HepG2 (cell line): Measurements from ENCODE around the gene ARL16. TPM values are rescaled to one million over a fixed set of nuclear protein-coding genes. Genes with fewer than 3 reads are reported as not detected.

Experiments
- IKZF4 ChIP-seq: sonication (generic); formaldehyde crosslinking; IDR thresholded peaks from 2 replicates; pipeline ENCODE4 v1.5.1; 2020; ENCODE audit warnings: borderline replicate concordance, mild to moderate bottlenecking, low read depth, missing genetic modification reagents; ENCODE audit errors: not compliant biosample characterization
- IRX3 ChIP-seq: sonication (generic); formaldehyde crosslinking; IDR thresholded peaks from 2 replicates; pipeline ENCODE4 v1.8.1; 2023; ENCODE audit warnings: mild to moderate bottlenecking, low read depth, missing genetic modification reagents, borderline replicate concordance
- KLF12 ChIP-seq: sonication (generic); formaldehyde crosslinking; IDR thresholded peaks from 2 replicates; pipeline ENCODE4 v1.4.0; 2020; ENCODE audit warnings: missing genetic modification reagents, borderline replicate concordance
- NPAS2 ChIP-seq: sonication (generic); formaldehyde crosslinking; IDR thresholded peaks from 2 replicates; pipeline ENCODE4 v1.8.0; 2022; ENCODE audit warnings: mild to moderate bottlenecking, missing genetic modification reagents, borderline replicate concordance
- PRDM15 ChIP-seq: sonication (generic); formaldehyde crosslinking; IDR thresholded peaks from 2 replicates; pipeline ENCODE4 v1.4.0; 2020; ENCODE audit warnings: missing genetic modification reagents
- RARG ChIP-seq: sonication (generic); formaldehyde crosslinking; IDR thresholded peaks from 2 replicates; pipeline ENCODE4 v1.4.0; 2020; ENCODE audit warnings: low read depth, mild to moderate bottlenecking, missing genetic modification reagents
- SATB2 ChIP-seq: sonication (generic); formaldehyde crosslinking; IDR thresholded peaks from 2 replicates; pipeline ENCODE4 v1.5.0; 2020; ENCODE audit warnings: missing genetic modification reagents
- SCMH1 ChIP-seq: sonication (generic); formaldehyde crosslinking; IDR thresholded peaks from 2 replicates; pipeline ENCODE4 v1.9.0; 2021; ENCODE audit warnings: missing genetic modification reagents, mild to moderate bottlenecking, borderline replicate concordance
- SMAD3 ChIP-seq: sonication (generic); formaldehyde crosslinking; IDR thresholded peaks from 2 replicates; pipeline ENCODE4 v1.4.0; 2020; ENCODE audit warnings: missing genetic modification reagents
- SNAI1 ChIP-seq: sonication (generic); formaldehyde crosslinking; IDR thresholded peaks from 2 replicates; pipeline ENCODE4 v1.5.0; 2020; ENCODE audit warnings: mild to moderate bottlenecking, missing genetic modification reagents, borderline replicate concordance
- SP140L ChIP-seq: sonication (generic); formaldehyde crosslinking; IDR thresholded peaks from 2 replicates; pipeline ENCODE4 v1.4.0; 2020; ENCODE audit warnings: missing genetic modification reagents, borderline replicate concordance
- ZBTB1 ChIP-seq: sonication (generic); formaldehyde crosslinking; IDR thresholded peaks from 2 replicates; pipeline ENCODE4 v1.4.0; 2020; ENCODE audit warnings: missing genetic modification reagents, borderline replicate concordance
- ZBTB10 ChIP-seq: sonication (generic); formaldehyde crosslinking; IDR thresholded peaks from 2 replicates; pipeline ENCODE4 v1.4.0; 2020; ENCODE audit warnings: missing genetic modification reagents, borderline replicate concordance
- ZEB1 ChIP-seq: IDR thresholded peaks from 2 replicates; pipeline ENCODE4 v1.6.1; 2012; ENCODE audit warnings: mild to moderate bottlenecking, low read depth, inconsistent platforms; ENCODE audit not compliant: insufficient replicate concordance
- ZFP62 ChIP-seq: sonication (generic); formaldehyde crosslinking; IDR thresholded peaks from 2 replicates; pipeline ENCODE4 v1.4.0; 2020; ENCODE audit warnings: missing genetic modification reagents
- ZNF12 ChIP-seq: sonication (generic); formaldehyde crosslinking; IDR thresholded peaks from 2 replicates; pipeline ENCODE4 v1.5.0; 2020; ENCODE audit warnings: missing genetic modification reagents
- ZNF235 ChIP-seq: sonication (generic); formaldehyde crosslinking; IDR thresholded peaks from 2 replicates; pipeline ENCODE4 v1.8.1; 2023; ENCODE audit warnings: mild to moderate bottlenecking, missing genetic modification reagents, borderline replicate concordance
- ZNF672 ChIP-seq: sonication (generic); formaldehyde crosslinking; IDR thresholded peaks from 2 replicates; pipeline ENCODE4 v1.8.1; 2022; ENCODE audit warnings: missing genetic modification reagents
- polyA plus RNA-seq, 8 experiments: library from polyadenylated mRNA; depleted of rRNA in 3 of 8; stranded (reverse) in 7 of 8; unstranded in 1 of 8; fragments of >200 nt; fragmentation: Illumina TruSeq in 4 of 8; extraction: Trizol in 4 of 8; gene quantifications; 2 replicates each; pipeline versions ENCODE4 v1.2.1 to v1.2.3, GENCODE V29; 2011 to 2016; ENCODE audit warnings: low read depth in 4 of 8, missing spikeins in 1 of 8, mixed read lengths in 1 of 8; ENCODE audit not compliant: insufficient read depth in 1 of 8
- total RNA-seq, 5 experiments: library from RNA; depleted of rRNA; stranded (reverse); fragments of >200 nt; fragmentation: Illumina TruSeq; extraction: Trizol; gene quantifications; 2 replicates each; pipeline ENCODE4 v1.2.3, GENCODE V29; 2016; ENCODE audit warnings: low read depth in 1 of 5
- TF ChIP-seq, protein P1 (sequence below): sonication (generic); formaldehyde crosslinking; IDR thresholded peaks from 2 replicates; pipeline ENCODE4 v1.5.0; 2020; ENCODE audit warnings: mild to moderate bottlenecking, missing genetic modification reagents

Gene ARL16
- total and polyA plus RNA-seq, 2 of the 13 experiments (the other 11 are each of a cell fraction or from before 2014, with no cell fraction given): 20.8 to 30.8 TPM

GRCh38 chr17:81666342-81667191 is 17.0 kb downstream of the ARL16 start, which contains the start of the genes CCDC137 and OXLD1 (continued):
- peak; percentile 80 for TF ChIP-seq PRDM15
- no peak; the same call in 1 of the 2 replicates for TF ChIP-seq SMAD3 (CRISPR knock-in tag)
- no peak for TF ChIP-seq SNAI1 (CRISPR knock-in tag)
- TF ChIP-seq, protein P1, sequence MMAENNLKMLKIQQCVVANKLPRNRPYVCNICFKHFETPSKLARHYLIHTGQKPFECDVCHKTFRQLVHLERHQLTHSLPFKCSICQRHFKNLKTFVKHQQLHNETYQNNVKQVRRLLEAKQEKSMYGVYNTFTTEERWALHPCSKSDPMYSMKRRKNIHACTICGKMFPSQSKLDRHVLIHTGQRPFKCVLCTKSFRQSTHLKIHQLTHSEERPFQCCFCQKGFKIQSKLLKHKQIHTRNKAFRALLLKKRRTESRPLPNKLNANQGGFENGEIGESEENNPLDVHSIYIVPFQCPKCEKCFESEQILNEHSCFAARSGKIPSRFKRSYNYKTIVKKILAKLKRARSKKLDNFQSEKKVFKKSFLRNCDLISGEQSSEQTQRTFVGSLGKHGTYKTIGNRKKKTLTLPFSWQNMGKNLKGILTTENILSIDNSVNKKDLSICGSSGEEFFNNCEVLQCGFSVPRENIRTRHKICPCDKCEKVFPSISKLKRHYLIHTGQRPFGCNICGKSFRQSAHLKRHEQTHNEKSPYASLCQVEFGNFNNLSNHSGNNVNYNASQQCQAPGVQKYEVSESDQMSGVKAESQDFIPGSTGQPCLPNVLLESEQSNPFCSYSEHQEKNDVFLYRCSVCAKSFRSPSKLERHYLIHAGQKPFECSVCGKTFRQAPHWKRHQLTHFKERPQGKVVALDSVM (CRISPR knock-in tag): peak; percentile 76
- no peak for TF ChIP-seq ZEB1
- TF ChIP-seq IKZF4 (CRISPR knock-in tag): no peak
- peak; percentile 83 for TF ChIP-seq ZNF672
- no peak for TF ChIP-seq NPAS2 (CRISPR knock-in tag)
- TF ChIP-seq ZFP62 (CRISPR knock-in tag): 0 out of 2 replicates have a peak, but pooled peaks have one; percentile 29
- no peak; the same call in 1 of the 2 replicates for TF ChIP-seq RARG (CRISPR knock-in tag)
- 0 out of 2 replicates have a peak, but pooled peaks have one; percentile 69 for TF ChIP-seq ZNF235 (CRISPR knock-in tag)
- TF ChIP-seq ZNF12 (CRISPR knock-in tag): peak; percentile 42
- no peak for TF ChIP-seq IRX3 (CRISPR knock-in tag)
- TF ChIP-seq SCMH1 (CRISPR knock-in tag): no peak
- no peak for TF ChIP-seq SP140L (CRISPR knock-in tag)
- peak; percentile 47; the same call in 1 of the 2 replicates for TF ChIP-seq ZBTB10 (CRISPR knock-in tag)
- TF ChIP-seq ZBTB1: no peak
- no peak; the same call in 1 of the 2 replicates for TF ChIP-seq SATB2 (CRISPR knock-in tag)
- TF ChIP-seq KLF12 (CRISPR knock-in tag): peak; percentile 78; the same call in 1 of the 2 replicates
